A549 (cell line): Measurements from ENCODE around the gene DSP.

Source experiments
- CEBPB ChIP-seq, 2 experiments: fragments of >200 bp in 1 of 2; sonication (Bioruptor Twin) in 1 of 2; formaldehyde crosslinking in 1 of 2; IDR thresholded peaks; 2 replicates each; pipeline ENCODE4 v1.6.1; 2012 to 2016
- CHD2 ChIP-seq: fragments of 150-350 bp; IDR thresholded peaks from 2 replicates; pipeline ENCODE4 v1.6.1; 2014; ENCODE audit warnings: low read length; ENCODE audit not compliant: partially characterized antibody
- HOXB13 ChIP-seq: fragments of 250-450 bp; sonication (Bioruptor Pico); IDR thresholded peaks from 2 replicates; pipeline ENCODE4 v1.5.0; 2020; ENCODE audit warnings: low read depth, mild to moderate bottlenecking, moderate library complexity
- MAZ ChIP-seq: fragments of 150-350 bp; IDR thresholded peaks from 2 replicates; pipeline ENCODE4 v1.6.1; 2014; ENCODE audit warnings: antibody characterized with exemption, low read depth, low read length, borderline replicate concordance
- NFE2L2 ChIP-seq: fragments of 150-350 bp; conservative IDR thresholded peaks from 2 replicates; pipeline ENCODE4 v1.6.1; 2014; ENCODE audit warnings: low read length
- NPAS2 ChIP-seq: fragments of 250-450 bp; sonication (Bioruptor Pico); IDR thresholded peaks from 2 replicates; pipeline ENCODE4 v1.8.0; 2022; ENCODE audit warnings: mild to moderate bottlenecking, moderate library complexity, borderline replicate concordance
- POLR2A ChIP-seq: IDR thresholded peaks from 2 replicates; pipeline ENCODE4 v1.6.1; 2012; ENCODE audit warnings: mild to moderate bottlenecking, low read length
- RAD21 ChIP-seq, 2 experiments: fragments of >200 bp in 1 of 2; sonication (Bioruptor Twin) in 1 of 2; formaldehyde crosslinking in 1 of 2; IDR thresholded peaks in 1 of 2; conservative IDR thresholded peaks in 1 of 2; 2 replicates in 1 of 2; 3 replicates in 1 of 2; pipeline ENCODE4 v1.6.1; 2012 to 2018; ENCODE audit warnings: inconsistent platforms in 1 of 2
- SREBF2 ChIP-seq: fragments of 450-650 bp; IDR thresholded peaks from 2 replicates; pipeline ENCODE4 v1.6.1; 2014; ENCODE audit warnings: mild to moderate bottlenecking, moderate library complexity
- TP53 ChIP-seq: fragments of 250-450 bp; sonication (Bioruptor Pico); IDR thresholded peaks from 2 replicates; pipeline ENCODE4 v1.5.0; 2021; ENCODE audit warnings: mild to moderate bottlenecking, moderate library complexity
- USF2 ChIP-seq: fragments of 450-650 bp; IDR thresholded peaks from 2 replicates; pipeline ENCODE4 v1.6.1; 2014; ENCODE audit warnings: antibody characterized with exemption
- TF ChIP-seq, protein P1 (sequence below): fragments of >200 bp; sonication (Bioruptor Twin); formaldehyde crosslinking; IDR thresholded peaks from 3 replicates; pipeline ENCODE4 v1.5.1; 2016
- TF ChIP-seq, protein P2 (sequence below): fragments of 150-350 bp; IDR thresholded peaks from 2 replicates; pipeline ENCODE4 v1.6.1; 2014; ENCODE audit warnings: low read depth, mild to moderate bottlenecking, low read length

DNA sequence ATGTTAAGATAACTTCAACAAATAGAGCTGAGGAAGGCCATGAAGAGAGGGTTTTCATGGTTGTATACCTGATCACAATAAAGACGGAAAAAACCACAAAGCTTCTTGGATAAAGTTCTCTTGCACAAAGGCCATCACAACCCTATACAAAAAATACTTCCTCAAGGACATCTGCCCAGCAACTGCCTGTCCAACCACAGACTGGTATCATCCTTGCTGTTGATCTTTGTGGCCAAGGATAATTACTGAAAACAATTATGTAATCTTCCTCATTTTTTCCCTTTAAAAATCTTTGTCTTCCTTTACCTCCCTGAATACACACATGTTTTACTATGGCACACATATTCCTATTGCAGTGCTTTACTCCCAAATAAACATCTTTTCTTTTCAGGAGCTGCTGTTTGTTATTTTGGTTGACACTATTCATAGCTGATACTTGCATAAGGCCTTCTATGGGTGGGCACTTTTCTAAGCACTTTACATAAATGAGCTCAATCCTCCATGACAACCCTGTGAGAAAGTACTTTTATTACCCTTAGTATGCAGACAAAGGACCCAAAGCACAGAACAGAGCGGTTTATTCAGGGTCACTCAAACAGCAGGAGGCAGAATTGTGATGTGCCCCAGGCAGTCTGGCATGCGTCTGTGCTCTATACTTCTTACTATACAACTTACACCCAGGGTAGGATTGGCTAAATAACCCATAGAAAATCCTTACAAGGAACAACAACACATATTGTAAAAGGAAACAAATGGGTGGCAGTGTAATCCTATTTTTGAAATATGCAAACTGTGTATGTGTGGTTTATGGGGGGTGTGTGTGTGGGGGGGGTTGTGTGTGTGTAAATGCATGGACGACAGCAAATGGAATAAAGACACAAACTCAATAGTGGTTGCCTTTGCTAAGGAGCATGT lies 83.6 kb downstream of the DSP start:
- TF ChIP-seq, protein P1, sequence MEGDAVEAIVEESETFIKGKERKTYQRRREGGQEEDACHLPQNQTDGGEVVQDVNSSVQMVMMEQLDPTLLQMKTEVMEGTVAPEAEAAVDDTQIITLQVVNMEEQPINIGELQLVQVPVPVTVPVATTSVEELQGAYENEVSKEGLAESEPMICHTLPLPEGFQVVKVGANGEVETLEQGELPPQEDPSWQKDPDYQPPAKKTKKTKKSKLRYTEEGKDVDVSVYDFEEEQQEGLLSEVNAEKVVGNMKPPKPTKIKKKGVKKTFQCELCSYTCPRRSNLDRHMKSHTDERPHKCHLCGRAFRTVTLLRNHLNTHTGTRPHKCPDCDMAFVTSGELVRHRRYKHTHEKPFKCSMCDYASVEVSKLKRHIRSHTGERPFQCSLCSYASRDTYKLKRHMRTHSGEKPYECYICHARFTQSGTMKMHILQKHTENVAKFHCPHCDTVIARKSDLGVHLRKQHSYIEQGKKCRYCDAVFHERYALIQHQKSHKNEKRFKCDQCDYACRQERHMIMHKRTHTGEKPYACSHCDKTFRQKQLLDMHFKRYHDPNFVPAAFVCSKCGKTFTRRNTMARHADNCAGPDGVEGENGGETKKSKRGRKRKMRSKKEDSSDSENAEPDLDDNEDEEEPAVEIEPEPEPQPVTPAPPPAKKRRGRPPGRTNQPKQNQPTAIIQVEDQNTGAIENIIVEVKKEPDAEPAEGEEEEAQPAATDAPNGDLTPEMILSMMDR = peak; percentile 8; the same call in 1 of the 3 replicates
- TF ChIP-seq RAD21 (conservative IDR thresholded peaks at IDR 0.05 in 1 of 2, IDR thresholded peaks at IDR 0.05 in 1 of 2) (peak in 1 of 2 experiments; percentile 25; a peak in 1 of 5 replicates), TP53 (CRISPR knock-in tag) (no peak), USF2 (no peak), SREBF2 (no peak), NPAS2 (CRISPR knock-in tag) (no peak), CEBPB (IDR thresholded peaks at IDR 0.05) (no peak), HOXB13 (CRISPR knock-in tag) (no peak), CHD2 (no peak), MAZ (no peak), POLR2A (no peak), NFE2L2 (no peak)
- TF ChIP-seq, protein P2, sequence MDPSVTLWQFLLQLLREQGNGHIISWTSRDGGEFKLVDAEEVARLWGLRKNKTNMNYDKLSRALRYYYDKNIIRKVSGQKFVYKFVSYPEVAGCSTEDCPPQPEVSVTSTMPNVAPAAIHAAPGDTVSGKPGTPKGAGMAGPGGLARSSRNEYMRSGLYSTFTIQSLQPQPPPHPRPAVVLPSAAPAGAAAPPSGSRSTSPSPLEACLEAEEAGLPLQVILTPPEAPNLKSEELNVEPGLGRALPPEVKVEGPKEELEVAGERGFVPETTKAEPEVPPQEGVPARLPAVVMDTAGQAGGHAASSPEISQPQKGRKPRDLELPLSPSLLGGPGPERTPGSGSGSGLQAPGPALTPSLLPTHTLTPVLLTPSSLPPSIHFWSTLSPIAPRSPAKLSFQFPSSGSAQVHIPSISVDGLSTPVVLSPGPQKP = no peak
